Right renal pelvis (tissue), 4 donors: ENCODE measurements around the gene ALPG. TPM values are rescaled to one million over a fixed set of nuclear protein-coding genes. Genes with fewer than 3 reads are reported as not detected.
A peak's percentile ranks its signal among the peaks of the same experiment; 100 is the strongest.
"Not testable (repeated sequence)": the region's sequence is repeated elsewhere in the genome, so short reads cannot be mapped to it uniquely, and the experiment has no call there.

Experiments
- DNase-seq, 4 donors: peaks; one replicate each; pipeline ENCODE4 v3.0.0-alpha.2; 2013; ENCODE audit warnings: low read depth in 4 of 4, low spot score in 3 of 4, missing footprints in 1 of 4
- polyA plus RNA-seq, 4 donors: library from polyadenylated mRNA; unstranded; fragments of 120-200 nt; gene quantifications; one replicate each; pipeline ENCODE4 v1.2.1, GENCODE V29; 2013; ENCODE audit not compliant: insufficient read length in 4 of 4

Gene ALPG
- polyA plus RNA-seq, 4 donors = 0.04 TPM; not detected in 3

GRCh38 chr2:232418056-232418455, 11.4 kb downstream of the ALPG start:
- DNase-seq = no peak

- DNase-seq = no peak
These were observed 12.0 kb downstream of the ALPG start for GRCh38 chr2:232418466-232419244.

GRCh38 chr2:232419245-232420072, 12.8 kb downstream of the ALPG start:
- no peak for DNase-seq

- no peak for DNase-seq
These were observed 13.4 kb downstream of the ALPG start for GRCh38 chr2:232420073-232420454.

GRCh38 chr2:232420463-232421188, 14.0 kb downstream of the ALPG start:
- DNase-seq = peak in 1 of 4 donors; percentile 23

- no peak for DNase-seq
These were observed 14.6 kb downstream of the ALPG start for GRCh38 chr2:232421189-232421785.

- no peak for DNase-seq
These were observed 15.4 kb downstream of the ALPG start for GRCh38 chr2:232422051-232422450.

GRCh38 chr2:232422996-232423395, 16.4 kb downstream of the ALPG start:
- not testable (repeated sequence) for DNase-seq

- DNase-seq = not testable (repeated sequence)
These were observed 16.8 kb downstream of the ALPG start for GRCh38 chr2:232423407-232423806.

GRCh38 chr2:232431705-232432590, 25.3 kb downstream of the ALPG start:
- no peak for DNase-seq

GRCh38 chr2:232432598-232433184, 26.0 kb downstream of the ALPG start:
- no peak for DNase-seq

GRCh38 chr2:232433622-232434021, 27.0 kb downstream of the ALPG start:
- DNase-seq = not testable (repeated sequence)

GRCh38 chr2:232434091-232434490, 27.4 kb downstream of the ALPG start:
- no peak for DNase-seq

- no peak for DNase-seq
These were observed 28.1 kb downstream of the ALPG start for GRCh38 chr2:232434563-232435374.

GRCh38 chr2:232435375-232435648, 28.7 kb downstream of the ALPG start:
- no peak for DNase-seq

- no peak for DNase-seq
These were observed 29.2 kb downstream of the ALPG start for GRCh38 chr2:232435805-232436204.

GRCh38 chr2:232436381-232437194, 29.9 kb downstream of the ALPG start:
- no peak for DNase-seq

GRCh38 chr2:232437195-232437571, 30.5 kb downstream of the ALPG start:
- DNase-seq = no peak
